ENCODE results near the gene NUP153. TPM values are rescaled to one million over a fixed set of nuclear protein-coding genes. Genes with fewer than 3 reads are reported as not detected.

The NUP153 gene
- total RNA-seq, 3 donors from 2014 or later (not counting 1 experiment from before 2014, with no cell fraction given): 67.5 to 74.9 (median 68.0) TPM

DNA sequence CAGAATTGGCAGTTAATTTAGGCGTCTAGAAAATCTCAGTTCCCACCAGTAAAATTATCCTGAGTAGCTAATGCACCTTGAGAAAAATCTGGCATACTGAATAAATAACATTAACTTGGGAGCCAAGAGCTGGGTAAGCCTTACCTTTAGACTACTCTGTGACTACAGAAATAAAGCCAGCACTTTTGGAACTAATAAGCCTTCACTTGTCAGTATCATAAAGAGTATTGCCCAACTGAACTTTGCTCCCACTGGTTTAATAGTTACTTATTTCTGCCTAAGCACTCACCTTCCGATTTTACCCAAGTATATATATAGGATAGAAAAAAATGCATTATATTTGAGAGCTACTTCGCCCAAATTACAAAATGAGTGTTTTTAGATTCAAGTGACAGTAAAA, 95.9 kb downstream of the NUP153 start:
- TF ChIP-seq, protein P1, sequence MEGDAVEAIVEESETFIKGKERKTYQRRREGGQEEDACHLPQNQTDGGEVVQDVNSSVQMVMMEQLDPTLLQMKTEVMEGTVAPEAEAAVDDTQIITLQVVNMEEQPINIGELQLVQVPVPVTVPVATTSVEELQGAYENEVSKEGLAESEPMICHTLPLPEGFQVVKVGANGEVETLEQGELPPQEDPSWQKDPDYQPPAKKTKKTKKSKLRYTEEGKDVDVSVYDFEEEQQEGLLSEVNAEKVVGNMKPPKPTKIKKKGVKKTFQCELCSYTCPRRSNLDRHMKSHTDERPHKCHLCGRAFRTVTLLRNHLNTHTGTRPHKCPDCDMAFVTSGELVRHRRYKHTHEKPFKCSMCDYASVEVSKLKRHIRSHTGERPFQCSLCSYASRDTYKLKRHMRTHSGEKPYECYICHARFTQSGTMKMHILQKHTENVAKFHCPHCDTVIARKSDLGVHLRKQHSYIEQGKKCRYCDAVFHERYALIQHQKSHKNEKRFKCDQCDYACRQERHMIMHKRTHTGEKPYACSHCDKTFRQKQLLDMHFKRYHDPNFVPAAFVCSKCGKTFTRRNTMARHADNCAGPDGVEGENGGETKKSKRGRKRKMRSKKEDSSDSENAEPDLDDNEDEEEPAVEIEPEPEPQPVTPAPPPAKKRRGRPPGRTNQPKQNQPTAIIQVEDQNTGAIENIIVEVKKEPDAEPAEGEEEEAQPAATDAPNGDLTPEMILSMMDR (IDR thresholded peaks at IDR 0.05): no peak
- peaks cover 61% of the 10 kb centered on the region for H3K36me3 ChIP-seq (ENCODE audit: control insufficient read depth, insufficient read depth, low read length)
- intact Hi-C loops (cut with micrococcal nuclease): no loop called here
- peak overlapping the region; percentile 41 to 82 for H3K27ac Mint-ChIP-seq
- DNase-seq (no peak), ATAC-seq (no peak)
- no peaks in the 10 kb centered on the region for H3K9me3 ChIP-seq (ENCODE audit: control insufficient read depth, insufficient read depth, low read length)
- H3K4me3 ChIP-seq (ENCODE audit: low read length): no peak overlapping the region
- H3K9me3 Mint-ChIP-seq: no peaks in the 10 kb centered on the region
- H3K4me3 Mint-ChIP-seq: no peak overlapping the region
- 94% methylated on average over 2 of the region's 3 CpGs for WGBS (ENCODE audit: insufficient coverage)
- H3K4me1 Mint-ChIP-seq: peaks cover 4 to 20% of the 10 kb centered on the region in 2 donors
- peaks cover 6% of the 10 kb centered on the region for H3K36me3 Mint-ChIP-seq
- H3K27me3 Mint-ChIP-seq (ENCODE audit: low read depth in 2 of 2): no peaks in the 10 kb centered on the region
- no peaks in the 10 kb centered on the region for H3K4me1 ChIP-seq (ENCODE audit: control insufficient read depth, insufficient read depth, low read length)
- H3K27me3 ChIP-seq (ENCODE audit: control insufficient read depth, insufficient read depth, low read length): no peaks in the 10 kb centered on the region
- H3K27ac ChIP-seq (ENCODE audit: low read length): no peak overlapping the region

DNA sequence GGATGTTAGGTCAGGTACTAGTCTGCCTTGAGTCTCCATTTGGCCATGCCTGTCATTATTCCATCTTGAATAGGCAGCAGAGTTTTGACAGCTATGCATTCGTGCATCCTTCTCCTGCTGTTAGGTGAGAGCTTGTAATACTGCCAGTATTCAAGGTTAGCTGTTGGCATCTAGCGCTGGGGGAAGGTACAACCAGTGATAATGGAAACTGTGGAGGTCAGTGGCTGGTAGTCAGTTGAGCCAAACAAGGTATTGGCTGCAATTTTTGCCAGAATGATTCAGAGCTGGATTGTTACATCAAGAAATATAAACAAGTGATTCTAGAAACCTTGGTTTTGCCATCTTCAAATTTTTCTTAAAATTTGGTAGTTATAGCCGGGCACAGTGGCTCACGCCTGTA, 100.1 kb downstream of the NUP153 start:
- H3K9me3 ChIP-seq (ENCODE audit: control insufficient read depth, insufficient read depth, low read length): no peaks in the 10 kb centered on the region
- H3K27me3 ChIP-seq (ENCODE audit: control insufficient read depth, insufficient read depth, low read length): no peaks in the 10 kb centered on the region
- ATAC-seq (no peak), DNase-seq (no peak)
- peaks cover 63% of the 10 kb centered on the region for H3K36me3 ChIP-seq (ENCODE audit: control insufficient read depth, insufficient read depth, low read length)
- H3K36me3 Mint-ChIP-seq: peaks cover 19% of the 10 kb centered on the region
- intact Hi-C loops (cut with micrococcal nuclease): loop anchor here (10.0 kb wide), 1 partner anchor 518 kb away; the partner anchor contains the start of gene NHLRC1
- no peaks in the 10 kb centered on the region for H3K27me3 Mint-ChIP-seq (ENCODE audit: low read depth in 2 of 2)
- peaks cover 32 to 49% of the 10 kb centered on the region in 2 donors for H3K4me1 Mint-ChIP-seq
- H3K4me1 ChIP-seq (ENCODE audit: control insufficient read depth, insufficient read depth, low read length): peaks cover 11% of the 10 kb centered on the region
- H3K4me3 ChIP-seq (ENCODE audit: low read length): no peak overlapping the region
- TF ChIP-seq, protein P1 (IDR thresholded peaks at IDR 0.05): no peak
- H3K27ac Mint-ChIP-seq: peak overlapping the region in 1 of 2 donors; percentile 46
- 99% methylated on average over 4 of the region's 4 CpGs for WGBS (ENCODE audit: insufficient coverage)
- no peak overlapping the region for H3K27ac ChIP-seq (ENCODE audit: low read length)
- H3K9me3 Mint-ChIP-seq: no peaks in the 10 kb centered on the region
- no peak overlapping the region for H3K4me3 Mint-ChIP-seq

DNA sequence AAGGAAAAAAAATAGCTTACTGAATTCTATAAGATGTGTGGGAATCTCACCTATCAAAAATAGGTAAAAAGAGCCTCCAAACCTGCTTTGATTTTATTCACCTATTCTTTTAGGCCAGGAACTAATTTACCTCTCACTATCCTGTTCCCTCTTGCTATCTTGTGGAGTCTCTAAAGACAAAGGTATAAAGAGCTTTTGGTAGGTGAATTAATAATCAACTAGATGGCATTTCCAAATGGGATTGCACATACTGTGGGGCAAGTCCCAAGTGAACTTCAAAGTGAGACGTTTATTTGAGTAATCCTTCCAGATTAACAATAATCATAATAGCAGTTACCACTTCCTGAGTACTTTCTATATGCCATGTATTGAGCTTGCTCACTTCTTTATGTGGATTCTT, 103.8 kb downstream of the NUP153 start:
- H3K4me1 Mint-ChIP-seq: peaks cover 49 to 55% of the 10 kb centered on the region in 2 donors
- H3K27ac Mint-ChIP-seq: peak overlapping the region; percentile 96 to 98
- H3K4me1 ChIP-seq (ENCODE audit: control insufficient read depth, insufficient read depth, low read length): peaks cover 16% of the 10 kb centered on the region
- TF ChIP-seq, protein P1 (IDR thresholded peaks at IDR 0.05): no peak
- no peaks in the 10 kb centered on the region for H3K9me3 ChIP-seq (ENCODE audit: control insufficient read depth, insufficient read depth, low read length)
- H3K36me3 ChIP-seq (ENCODE audit: control insufficient read depth, insufficient read depth, low read length): peaks cover 34% of the 10 kb centered on the region
- H3K27me3 ChIP-seq (ENCODE audit: control insufficient read depth, insufficient read depth, low read length): no peaks in the 10 kb centered on the region
- DNase-seq: no peak
- intact Hi-C loops (cut with micrococcal nuclease): loop anchor here (5.0 to 10.0 kb wide), 2 partner anchors 59 to 522 kb away; partner anchors contain the start of gene NHLRC1
- no peaks in the 10 kb centered on the region for H3K27me3 Mint-ChIP-seq (ENCODE audit: low read depth in 2 of 2)
- H3K36me3 Mint-ChIP-seq: peaks cover 18% of the 10 kb centered on the region
- no peaks in the 10 kb centered on the region for H3K9me3 Mint-ChIP-seq
- no peak overlapping the region for H3K27ac ChIP-seq (ENCODE audit: low read length)
- H3K4me3 ChIP-seq (ENCODE audit: low read length): no peak overlapping the region
- no peak for ATAC-seq
- 0% methylated on average over 1 of the region's 1 CpG for WGBS (ENCODE audit: insufficient coverage)
- peak overlapping the region; percentile 97 for H3K4me3 Mint-ChIP-seq

DNA sequence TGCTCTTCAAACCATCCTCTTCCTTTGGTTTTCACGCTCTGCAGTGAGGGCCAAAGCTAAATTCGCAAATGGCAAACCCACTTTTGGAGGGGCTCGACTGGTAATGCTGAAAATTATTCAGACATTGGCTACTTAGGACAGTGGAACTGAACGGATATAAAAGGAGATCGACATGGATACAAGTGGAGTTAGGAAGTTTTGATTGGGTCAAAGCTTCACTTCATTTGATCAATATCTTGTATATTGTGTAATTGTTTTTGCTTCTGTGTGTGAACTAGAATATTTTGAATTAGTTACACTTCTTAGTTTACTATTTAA, 105.4 kb downstream of the NUP153 start:
- Histone ChIP-seq H3K4me1 (ENCODE audit: control insufficient read depth, insufficient read depth, low read length) (peaks cover 16% of the 10 kb centered on the region), H3K27ac (ENCODE audit: low read length) (peak overlapping the region; percentile 73), H3K27me3 (ENCODE audit: control insufficient read depth, insufficient read depth, low read length) (no peaks in the 10 kb centered on the region), H3K36me3 (ENCODE audit: control insufficient read depth, insufficient read depth, low read length) (peaks cover 21% of the 10 kb centered on the region), H3K4me3 (ENCODE audit: low read length) (peak overlapping the region; percentile 76), H3K9me3 (ENCODE audit: control insufficient read depth, insufficient read depth, low read length) (no peaks in the 10 kb centered on the region)
- DNase-seq (no peak), ATAC-seq (no peak)
- Mint-ChIP-seq H3K27ac (peak overlapping the region; percentile 96 to 98), H3K4me1 (peaks cover 46 to 48% of the 10 kb centered on the region in 2 donors), H3K27me3 (ENCODE audit: low read depth in 2 of 2) (no peaks in the 10 kb centered on the region), H3K4me3 (peak overlapping the region; percentile 97), H3K9me3 (no peaks in the 10 kb centered on the region), H3K36me3 (peaks cover 18% of the 10 kb centered on the region)
- WGBS (ENCODE audit: insufficient coverage): 6% methylated on average over 5 of the region's 5 CpGs
- TF ChIP-seq, protein P1 (IDR thresholded peaks at IDR 0.05): no peak
- intact Hi-C loops (cut with micrococcal nuclease): loop anchor here (2.0 to 10.0 kb wide), 3 partner anchors 31 to 523 kb away; partner anchors contain the start of gene NHLRC1

Data from natural killer cell (primary cell).